Activated T-cell treated with anti-CD3 and anti-CD28 coated beads for 24 hours (primary cell): ENCODE measurements around the gene DOK6.

Source experiments
- DNase-seq: peaks from one replicate; pipeline ENCODE4 v3.0.0-alpha.2; 2020; ENCODE audit warnings: low read depth

The DOK6 gene

GRCh38 chr18:69539404-69539803 is 138.7 kb downstream of the DOK6 start:
- DNase-seq: no peak

- DNase-seq: no peak
Observed at GRCh38 chr18:69556228-69556627, 155.5 kb downstream of the DOK6 start.

- DNase-seq: no peak
Observed at GRCh38 chr18:69557282-69557681, 156.6 kb downstream of the DOK6 start.

DNA sequence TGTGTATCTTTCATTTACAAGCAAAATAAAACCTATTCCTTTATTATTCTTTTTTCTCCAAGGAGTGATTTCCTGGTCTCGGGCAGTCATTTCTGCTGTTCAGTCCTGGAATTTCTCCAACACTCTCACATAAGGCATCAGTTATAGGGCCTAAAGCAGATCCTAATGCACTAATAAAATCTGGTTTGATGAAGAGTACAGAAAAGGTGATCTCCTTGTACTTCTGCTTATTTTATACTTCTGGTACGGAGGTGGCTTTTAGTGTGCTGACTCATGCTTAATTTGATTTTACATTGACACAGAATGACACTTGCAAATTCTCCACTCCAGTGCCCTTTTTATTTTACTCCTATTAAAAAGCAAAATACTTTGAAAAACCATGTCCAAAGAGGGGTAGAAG is 157.4 kb downstream of the DOK6 start:
- no peak for DNase-seq

- no peak for DNase-seq
Observed at GRCh38 chr18:69559604-69560003, 158.9 kb downstream of the DOK6 start.

- no peak for DNase-seq
Observed at GRCh38 chr18:69564602-69565001, 163.9 kb downstream of the DOK6 start.

GRCh38 chr18:69567813-69568488 is 167.3 kb downstream of the DOK6 start:
- DNase-seq: no peak

DNA sequence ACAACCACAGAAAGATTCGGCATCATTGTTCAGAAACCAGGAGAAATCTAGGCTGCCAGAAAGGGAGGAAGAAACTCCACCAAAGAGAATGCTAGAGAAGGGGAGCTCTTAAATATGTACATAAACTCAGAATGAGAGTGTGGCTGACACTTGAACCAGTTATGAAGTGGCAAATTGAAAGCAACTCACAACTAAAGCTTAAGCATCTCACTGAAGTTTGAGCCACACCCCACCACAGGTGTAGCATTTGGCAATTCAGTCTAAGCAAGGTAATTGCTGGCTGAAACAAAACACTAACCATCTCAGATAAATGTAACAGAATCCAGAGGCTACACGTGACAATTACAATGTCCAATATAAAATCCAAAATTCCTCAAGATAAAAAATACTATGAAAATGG is 168.4 kb downstream of the DOK6 start:
- DNase-seq: no peak

GRCh38 chr18:69574401-69574800 is 173.7 kb downstream of the DOK6 start:
- DNase-seq: no peak

GRCh38 chr18:69580107-69580506 is 179.4 kb downstream of the DOK6 start:
- no peak for DNase-seq

- DNase-seq: no peak
Observed at GRCh38 chr18:69584429-69584828, 183.7 kb downstream of the DOK6 start.

DNA sequence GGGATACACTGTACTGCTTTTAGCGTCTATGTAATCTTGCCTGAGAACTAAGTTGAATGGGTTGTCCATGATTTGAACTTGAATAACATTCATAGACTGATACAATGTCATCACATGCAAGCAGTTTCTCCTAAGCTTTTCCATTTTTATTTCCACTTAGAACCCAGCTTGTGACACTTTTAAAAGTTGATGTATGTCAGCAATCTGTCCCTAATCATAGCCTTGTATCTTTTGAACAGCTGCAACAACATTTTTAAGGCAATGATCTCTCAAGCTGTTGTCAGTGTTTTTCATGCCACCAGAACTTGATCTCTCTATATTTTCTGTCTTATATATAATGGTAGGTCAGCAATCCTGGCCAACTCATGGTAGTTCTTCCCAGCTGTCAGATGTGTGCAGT is 185.0 kb downstream of the DOK6 start:
- no peak for DNase-seq

DNA sequence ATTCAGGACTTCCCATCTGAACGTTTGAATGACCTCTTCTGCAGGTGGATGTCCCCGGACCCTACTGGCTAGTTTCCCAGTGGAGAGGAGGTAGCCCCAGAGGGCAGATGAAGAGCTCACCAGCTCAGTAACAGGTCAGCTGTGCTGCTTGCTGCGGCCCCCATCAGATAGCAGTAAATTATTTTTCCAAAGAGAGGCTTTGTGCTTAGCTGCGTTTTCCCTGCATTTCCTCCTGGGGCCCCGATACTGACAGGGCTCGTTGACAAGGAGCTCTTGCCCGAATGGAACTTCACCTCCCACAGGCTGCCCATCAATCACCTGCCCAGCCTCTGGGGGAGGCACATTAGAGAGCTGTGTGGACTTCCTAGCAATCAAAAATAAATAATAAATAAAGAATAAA is 185.8 kb downstream of the DOK6 start:
- DNase-seq: no peak

- no peak for DNase-seq
Observed at GRCh38 chr18:69588301-69588700, 187.6 kb downstream of the DOK6 start.

GRCh38 chr18:69590150-69590549 is 189.5 kb downstream of the DOK6 start:
- no peak for DNase-seq

DNA sequence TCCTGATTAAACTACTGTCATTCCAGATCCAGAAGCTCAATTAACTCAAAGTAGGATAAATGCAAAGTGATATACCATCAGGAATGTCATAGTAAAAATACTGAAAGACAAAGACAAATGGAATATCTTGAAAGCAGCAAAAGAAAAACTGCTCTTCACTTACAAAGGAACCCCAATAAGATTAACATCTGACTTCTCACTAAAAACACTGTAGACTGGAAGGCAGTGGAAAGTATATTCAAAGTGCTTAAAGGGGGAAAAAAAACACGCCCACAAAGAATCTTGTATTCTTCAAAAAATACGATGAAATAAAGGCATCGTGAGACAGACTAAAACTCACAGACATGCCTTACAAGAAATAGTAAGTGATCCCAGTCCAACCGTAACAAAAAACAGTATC is 195.7 kb downstream of the DOK6 start:
- no peak for DNase-seq

DNA sequence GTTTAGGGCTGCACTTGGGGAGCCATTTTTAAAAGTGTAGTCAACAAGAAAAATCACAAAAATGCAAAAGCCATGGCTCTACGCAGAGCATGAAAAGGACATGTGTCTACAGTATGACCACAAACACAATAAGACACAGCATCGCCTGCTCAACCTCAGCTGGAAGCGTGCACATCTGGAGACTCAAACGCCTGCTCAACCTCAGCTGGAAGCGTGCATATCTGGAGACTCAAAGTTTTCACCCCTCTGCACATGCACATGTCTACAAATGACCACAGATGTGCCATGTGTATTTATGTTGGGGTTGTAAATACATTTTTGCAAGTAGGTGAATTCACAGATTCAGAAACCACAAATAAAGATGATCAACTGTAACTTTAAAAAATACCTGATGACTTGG is 196.9 kb downstream of the DOK6 start:
- DNase-seq: no peak

GRCh38 chr18:69599377-69599776 is 198.7 kb downstream of the DOK6 start:
- DNase-seq: no peak

- no peak for DNase-seq
Observed at GRCh38 chr18:69612242-69612641, 211.6 kb downstream of the DOK6 start.

DNA sequence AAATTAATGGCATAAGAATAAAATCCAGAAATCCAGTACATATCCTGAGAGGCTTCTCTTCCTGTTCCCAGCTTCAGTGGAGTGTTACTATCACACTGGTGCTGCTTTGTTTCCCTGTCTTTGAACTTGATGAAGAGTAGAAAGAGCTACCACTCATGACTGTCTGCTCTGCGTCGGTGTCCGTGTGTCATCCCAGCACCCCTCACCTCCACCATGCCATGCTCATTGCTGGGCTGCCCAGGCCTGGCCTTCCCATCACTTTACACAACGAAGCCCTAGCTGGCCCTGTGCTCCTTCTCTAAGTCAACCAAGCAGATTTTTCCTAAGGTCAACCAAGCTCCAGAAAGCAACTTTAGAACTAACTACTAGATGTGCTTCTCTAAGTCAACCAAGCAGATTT is 215.4 kb downstream of the DOK6 start:
- no peak for DNase-seq

DNA sequence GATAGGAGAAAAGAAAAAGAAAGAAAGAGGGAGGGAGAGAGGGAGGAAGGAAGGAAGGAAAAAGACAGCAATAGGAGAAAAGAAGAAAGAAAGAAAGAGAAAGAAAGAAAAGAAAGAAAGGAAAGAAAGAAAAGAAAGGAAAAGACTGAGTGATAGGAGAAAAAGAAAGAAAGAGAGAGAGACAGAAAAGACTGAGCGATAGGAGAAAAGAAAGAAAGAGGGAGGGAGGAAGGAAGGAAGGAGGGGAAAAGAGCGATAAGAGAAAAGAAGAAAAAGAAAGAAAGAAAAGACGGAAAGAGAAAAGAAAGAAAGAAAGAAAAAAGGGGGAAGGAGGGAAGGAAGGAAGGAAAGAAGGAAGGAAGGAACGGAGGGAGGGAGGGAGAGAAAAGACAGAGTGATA is 216.7 kb downstream of the DOK6 start:
- no peak for DNase-seq

DNA sequence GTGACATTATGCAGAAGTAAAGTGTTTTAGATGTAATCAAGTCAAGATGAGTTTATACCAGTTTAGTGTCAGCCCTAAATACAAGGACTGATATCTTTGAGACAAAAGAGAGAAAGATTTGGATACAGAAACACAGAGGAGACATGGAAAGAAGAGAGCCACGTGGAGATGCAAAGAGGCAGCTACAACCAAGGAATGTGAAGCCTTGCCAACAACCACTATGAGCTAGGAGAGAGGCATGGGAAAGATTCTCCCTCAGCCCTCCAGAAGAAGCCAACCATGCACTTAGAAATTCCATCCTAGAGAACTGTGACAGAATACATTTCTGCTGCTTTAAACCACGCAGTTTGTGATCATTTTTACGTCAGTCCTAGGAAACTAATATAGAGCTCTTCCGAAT is 217.2 kb downstream of the DOK6 start:
- no peak for DNase-seq

DNA sequence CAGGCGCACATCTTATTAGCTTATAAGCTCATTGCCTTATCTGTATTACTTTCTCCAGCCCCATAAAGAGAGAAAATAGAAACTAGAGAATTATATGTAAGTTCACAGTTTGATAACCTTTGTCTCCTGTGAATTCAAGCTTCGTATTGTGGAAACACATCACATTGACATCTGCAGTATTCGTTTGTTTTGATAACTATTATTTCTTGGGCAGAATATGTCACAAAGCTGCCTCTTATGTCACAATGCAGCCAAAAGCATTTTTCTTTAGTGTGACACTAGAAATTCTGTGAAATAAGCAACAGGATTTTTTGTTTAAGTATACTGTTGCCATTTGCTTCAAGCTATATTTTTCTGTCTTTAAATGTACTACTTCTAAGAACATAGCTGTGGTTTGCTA is 221.5 kb downstream of the DOK6 start:
- no peak for DNase-seq

DNA sequence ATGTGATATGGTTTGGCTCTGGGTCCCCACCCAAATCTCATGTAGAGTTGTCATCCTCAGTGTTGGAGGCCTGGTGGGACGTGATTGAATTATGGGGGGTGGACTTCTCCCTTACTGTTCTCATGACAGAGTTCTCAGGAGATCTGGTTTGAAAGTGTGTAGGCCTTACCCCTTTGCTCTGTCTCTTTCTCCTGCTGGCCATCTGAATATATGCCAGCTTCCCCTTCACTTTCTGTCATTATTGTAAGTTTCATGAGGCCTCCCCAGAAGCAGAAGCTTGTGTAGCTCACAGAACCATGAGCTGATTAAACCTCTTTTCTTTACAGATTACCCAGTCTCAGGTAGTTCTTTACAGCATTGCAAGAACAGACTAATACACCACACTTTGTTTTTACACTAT is 222.3 kb downstream of the DOK6 start:
- no peak for DNase-seq

DNA sequence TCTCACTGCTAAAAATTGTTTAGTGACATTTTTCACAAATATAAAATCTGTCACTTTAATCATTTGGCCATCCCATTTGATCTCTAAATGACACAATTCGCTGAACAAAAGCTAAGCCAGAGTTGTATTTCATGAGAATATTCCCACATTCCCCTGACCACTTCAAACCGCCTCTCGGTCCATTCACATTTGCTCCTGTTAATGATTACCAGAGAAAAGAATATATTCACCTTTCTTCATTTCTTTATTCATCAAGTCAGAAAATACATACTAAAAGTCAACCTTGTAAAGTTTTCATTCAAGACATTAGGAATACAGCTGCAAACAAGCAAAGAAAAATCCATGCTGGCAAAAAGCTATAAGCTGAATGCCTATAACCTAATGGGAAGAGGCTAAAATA is 225.5 kb downstream of the DOK6 start:
- no peak for DNase-seq
